ENCODE measurements around the gene C2CD2L.
"Not testable (repeated sequence)": the region's sequence is repeated elsewhere in the genome, so short reads cannot be mapped to it uniquely, and the experiment has no call there.

Gene C2CD2L

DNA sequence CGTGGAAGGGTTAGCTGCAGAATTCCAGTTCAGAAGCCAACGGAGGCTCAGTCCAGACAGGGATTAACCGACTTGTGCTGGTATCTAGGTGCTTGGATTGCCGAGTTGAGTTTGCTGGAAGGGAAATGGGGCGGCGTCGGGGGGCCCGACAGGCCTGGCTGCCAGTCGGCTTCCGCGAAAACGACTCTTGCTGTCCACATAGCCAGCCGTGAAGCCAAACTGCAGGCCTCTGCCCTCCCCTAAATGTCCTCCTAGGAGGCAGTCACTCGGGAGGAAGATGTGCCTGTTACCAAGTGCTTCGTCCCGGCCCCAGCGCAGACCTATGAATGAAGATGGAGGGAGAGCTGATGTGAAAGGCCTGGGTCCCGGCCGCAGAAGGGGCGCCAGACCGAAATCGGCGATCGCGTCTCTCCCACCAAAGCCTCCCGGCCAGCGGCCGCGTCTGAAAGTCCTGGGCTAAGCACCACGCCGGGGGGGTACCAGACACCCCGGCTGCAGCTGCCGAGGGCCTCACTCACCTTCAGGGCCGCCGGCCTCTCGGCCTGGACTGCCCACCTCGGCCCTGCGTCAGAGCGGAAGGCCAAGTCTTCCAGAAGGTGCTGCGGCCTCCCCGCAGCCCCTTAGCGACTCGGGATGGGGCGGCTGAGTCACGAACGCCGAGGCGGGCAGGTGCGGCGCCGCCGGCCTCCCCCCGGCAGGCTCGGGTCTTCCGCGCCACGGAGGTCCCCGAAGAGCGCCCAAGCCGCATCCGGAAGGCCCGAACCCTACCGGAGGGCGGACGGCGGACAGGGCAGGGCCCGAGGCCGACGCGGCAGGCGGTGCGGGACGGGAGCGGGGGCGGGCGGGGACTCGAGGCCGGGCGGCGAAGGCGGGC is 13.0 kb upstream of the C2CD2L start:
- DNase-seq (ENCODE audit: low spot score) = no peak

DNA sequence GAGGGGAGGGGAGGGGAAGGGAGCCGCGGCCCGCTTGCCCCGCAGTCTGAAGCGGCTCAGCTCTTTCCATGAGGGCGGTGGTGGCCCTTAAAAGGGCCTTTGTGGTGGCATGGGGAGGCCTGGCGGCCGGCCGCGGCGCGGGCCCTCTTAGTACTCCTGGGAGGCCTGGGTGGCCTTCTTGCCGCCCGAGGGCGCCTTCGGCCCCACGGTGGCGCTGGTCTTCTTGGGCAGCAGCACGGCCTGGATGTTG is 12.4 kb upstream of the C2CD2L start:
- peak; percentile 82 for DNase-seq (ENCODE audit: low spot score)

DNA sequence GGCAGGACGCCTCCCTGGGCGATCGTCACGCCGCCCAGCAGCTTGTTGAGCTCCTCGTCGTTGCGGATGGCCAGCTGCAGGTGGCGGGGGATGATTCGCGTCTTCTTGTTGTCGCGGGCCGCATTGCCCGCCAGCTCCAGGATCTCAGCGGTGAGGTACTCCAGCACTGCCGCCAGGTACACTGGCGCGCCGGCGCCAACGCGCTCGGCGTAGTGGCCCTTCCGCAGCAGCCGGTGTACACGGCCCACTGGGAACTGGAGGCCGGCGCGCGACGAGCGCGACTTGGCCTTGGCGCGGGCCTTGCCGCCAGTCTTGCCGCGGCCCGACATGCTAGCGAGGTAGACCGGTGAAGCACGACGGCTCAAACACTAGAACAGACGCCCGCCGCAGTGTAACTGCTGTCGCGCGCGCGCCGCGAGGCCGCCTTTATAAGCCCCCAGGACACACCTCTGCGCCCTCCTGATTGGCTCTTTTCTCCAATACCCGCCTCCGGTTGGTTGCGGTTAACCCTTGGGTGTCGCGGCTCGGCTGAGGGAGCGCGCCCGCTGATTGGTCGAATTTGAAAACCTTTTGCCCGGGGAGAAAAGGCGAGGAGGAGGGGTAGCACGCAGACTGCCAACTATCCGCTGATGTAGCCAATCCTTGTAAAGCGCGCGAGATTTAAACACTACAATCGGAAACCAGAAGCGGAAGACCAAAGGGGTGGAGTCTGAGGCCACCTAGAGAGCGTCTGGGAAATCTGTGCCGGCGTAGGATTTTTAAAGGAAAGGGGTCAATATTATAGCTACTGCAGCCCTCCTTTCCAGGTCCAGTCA is 11.9 kb upstream of the C2CD2L start:
- DNase-seq (ENCODE audit: low spot score) = peak; percentile 100

DNA sequence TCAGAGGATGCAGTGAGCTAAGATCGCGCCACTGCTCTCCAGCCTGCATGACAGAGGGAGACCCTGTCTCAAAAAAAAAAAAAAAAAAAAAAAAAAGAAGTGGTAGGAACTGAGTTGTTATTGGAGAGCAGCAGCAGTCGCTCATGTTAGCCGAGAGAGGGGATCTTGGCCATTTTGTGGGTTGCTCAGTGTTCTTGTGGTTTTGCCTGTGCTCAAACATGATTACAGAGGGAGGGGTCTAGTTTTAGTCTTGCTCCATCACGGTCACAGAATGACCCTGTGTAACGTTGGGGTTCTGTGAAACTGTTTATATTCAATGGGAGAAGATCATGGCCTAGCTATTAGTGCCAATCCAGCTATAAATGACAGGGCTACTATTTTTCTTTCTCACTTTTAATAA is 7.4 kb upstream of the C2CD2L start:
- no peak for DNase-seq (ENCODE audit: low spot score)

DNA sequence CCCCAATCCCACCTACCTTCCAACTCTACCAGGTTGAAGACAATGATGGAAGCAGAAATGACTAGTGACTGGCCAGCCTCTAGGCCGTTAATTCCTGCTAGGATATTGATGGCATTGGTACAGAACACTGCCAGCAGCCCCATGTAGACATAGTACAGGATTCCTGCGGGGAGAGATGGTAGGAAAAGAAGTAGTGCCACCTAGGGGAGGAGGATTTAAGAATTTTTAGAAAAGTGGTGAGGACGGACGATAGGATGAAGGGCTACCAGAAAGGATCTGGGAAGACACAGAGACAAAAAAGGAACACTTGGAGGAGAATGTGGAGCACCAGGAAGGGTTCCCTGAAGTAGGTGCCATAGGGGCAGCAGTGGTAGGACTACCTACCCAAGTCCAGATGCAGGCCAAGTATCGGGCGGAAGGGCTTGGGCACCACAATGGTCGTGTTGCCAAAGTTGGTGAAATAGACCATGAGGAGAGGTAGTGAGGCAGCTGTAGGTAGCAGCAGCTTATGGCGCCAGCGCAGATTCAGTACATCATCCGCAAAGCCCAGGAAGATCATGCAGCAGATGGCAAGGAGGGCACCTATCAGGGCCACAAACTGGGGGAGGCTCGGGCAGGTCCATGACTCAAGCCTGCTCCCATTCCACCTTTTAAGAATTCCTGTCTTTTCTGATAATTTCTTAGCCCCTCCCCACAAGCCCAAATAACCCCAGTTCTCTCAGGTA is 6.7 kb upstream of the C2CD2L start:
- DNase-seq (ENCODE audit: low spot score) = peak; percentile 49

DNA sequence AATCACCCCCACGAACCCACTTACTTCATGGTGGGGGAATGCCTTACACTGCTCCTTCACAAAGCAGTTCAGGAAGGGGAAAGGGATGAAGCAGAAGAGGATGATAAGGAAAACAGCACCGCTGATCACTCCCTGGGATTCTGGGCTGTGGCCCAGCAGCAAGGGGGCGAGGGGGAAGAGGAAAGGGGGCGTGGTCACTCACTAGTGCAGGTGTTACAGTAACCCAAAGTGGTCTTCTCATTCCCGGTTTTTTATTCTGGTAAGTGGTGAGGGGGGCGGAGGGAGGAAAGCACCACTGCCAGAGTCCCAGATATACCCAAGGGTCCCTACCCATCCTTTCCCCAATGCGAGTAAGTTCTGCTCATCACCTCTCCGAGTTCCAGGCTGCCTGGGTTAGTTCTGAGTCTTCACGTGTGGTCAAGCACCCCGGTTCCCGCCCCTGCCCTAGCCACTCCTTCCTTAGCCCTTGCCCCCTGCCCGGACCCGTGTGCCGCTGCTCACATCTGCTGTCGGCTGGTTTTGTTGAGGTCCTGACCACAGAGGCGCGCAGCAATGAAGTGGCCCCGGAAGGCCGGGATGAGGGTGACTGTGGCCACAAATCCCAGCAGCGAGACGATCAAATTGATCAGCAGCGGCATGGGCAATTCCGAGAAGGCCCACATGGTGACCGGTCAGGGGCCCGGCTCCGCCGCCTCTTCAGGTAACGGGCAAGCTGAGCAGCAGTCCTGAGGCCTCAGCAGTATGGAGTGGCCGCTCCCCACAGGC is 6.0 kb upstream of the C2CD2L start:
- no peak for DNase-seq (ENCODE audit: low spot score)

DNA sequence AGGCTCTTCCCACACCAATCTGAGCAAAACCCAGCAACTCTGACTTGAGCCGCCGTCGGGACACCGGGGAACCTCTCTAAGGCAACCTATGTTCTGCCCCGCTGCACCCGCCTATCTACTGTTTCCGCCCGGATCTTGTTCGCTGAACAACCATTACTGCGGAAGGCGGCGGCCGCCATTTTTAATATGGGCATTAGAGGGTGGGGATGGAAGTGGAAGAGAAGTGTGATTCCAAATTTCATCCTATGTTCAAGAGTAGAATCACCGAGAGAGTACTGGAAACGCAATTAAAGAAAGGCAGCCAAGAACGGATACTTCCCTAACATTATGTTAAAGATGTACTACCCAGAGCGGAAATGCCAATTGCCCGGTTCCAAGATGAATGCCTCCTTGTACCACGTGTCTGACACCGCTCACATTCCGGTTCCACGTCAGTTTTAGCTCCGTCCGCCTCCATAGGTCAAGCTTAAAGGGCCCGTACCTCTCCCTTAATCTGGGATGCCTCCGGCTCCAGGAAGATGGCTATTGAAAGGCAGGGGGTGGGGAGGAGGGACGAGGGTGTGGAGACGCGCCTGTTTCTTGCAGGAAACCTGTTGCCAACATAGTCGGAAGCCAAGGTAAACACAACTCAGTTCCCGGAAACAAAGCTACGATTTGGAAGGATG is 5.3 kb upstream of the C2CD2L start, which contains the start of gene DPAGT1:
DPAGT1 (minus strand) TSS at position 95 of the 665 bp plus-strand sequence. CDS start 198 bp downstream, outside the sequence.
- peak; percentile 99 for DNase-seq (ENCODE audit: low spot score)

DNA sequence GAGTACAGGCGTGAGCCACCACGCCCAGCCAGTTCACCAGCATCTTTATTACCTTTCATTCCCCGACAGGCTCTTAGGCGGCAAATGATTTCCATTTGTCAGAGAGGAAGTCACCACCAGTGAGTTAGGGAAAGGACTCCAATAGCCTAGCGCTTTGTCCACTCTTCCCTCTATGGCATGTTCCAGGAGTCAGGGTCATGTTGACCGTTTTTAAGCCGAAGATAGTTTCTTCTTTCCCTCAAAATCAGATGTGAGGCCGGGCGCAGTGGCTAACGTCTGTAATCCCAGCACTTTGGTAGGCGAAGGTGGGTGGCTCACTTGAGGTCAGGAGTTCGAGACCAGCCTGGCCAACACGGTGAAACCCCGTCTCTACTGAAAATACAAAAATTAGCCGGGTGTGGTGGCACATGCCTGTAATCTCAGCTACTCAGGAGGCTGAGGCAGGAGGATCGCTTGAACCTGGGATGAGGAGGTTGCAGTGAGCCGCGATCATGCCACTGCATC is 3.9 kb upstream of the C2CD2L start:
- not testable (repeated sequence) for DNase-seq (ENCODE audit: low spot score)

DNA sequence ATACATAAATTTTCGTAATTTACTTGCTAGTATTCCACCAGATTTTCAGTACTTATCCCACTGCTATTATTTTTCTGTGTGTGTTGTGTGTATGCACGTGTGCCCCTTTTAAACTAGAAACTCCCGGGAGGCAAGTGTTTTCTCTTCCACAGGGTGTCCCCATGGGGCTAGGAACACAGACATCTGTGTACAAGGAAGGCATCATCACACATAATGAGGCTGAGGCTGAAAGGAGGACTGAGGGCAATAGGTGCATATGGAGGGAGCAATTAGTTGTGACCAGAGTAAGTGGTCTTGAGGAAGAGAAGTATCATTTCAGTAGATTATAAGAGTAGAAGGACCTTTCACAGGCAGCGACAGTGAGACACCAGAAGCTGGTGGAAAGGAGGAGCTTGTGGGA is 3.4 kb upstream of the C2CD2L start:
- DNase-seq (ENCODE audit: low spot score) = no peak

DNA sequence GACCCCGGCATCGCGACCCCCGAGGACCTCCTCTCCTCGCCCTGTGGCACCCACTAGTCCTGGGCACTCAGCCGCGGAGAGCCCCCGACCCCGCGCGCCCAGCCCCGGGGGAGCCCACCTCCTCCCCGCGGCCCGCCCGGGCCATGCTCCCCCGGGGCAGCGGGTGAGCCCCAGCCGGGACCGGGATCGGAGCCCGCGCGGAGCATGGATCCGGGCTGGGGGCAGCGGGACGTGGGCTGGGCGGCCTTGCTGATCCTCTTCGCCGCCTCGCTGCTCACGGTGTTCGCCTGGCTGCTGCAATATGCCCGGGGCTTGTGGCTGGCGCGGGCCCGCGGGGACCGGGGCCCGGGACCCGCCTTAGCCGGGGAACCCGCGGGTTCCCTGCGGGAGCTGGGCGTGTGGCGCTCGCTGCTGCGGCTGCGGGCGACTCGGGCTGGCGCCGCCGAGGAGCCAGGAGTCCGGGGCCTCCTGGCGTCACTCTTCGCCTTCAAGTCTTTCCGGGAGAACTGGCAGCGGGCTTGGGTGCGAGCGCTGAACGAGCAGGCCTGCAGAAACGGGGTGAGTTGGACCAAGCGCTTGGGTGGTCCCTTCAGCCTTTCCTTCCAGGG is 498 bp downstream of the C2CD2L start:
- peak; percentile 13 for DNase-seq (ENCODE audit: low spot score)

DNA sequence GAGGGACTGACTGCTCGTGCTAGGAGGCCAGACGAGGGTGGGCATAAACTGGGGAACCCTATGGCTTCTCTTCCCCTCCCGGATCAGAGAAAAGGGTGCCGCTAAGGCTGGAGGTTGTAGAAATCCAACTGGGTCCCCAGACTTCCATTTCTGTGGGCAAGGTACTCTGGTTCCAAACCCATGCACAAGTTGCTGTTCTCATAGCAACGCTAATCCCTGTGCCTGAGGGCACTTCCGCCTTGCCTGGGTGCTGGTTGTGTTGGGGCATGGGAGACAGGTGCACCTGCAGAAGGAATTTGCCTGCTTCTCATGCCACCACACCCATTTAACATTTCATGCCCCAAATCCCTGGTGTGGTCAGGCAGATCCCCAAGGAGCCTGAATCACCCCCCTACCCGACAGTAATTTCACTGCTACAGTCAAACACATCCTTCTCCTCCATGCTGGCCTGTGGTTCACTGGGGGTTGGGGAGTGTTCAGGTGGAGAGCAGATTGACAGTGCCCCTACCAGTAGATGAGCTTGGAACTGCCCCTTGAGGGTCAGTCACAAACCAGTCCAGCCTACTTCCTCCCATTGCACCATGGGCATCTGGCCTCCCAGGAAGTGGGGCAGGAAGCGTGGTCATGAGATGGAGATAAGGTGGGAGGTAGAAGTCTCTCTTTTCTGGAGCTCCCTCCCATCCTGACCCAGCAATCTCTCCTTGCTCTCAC is 1.2 kb downstream of the C2CD2L start:
- peak; percentile 38 for DNase-seq (ENCODE audit: low spot score)

DNA sequence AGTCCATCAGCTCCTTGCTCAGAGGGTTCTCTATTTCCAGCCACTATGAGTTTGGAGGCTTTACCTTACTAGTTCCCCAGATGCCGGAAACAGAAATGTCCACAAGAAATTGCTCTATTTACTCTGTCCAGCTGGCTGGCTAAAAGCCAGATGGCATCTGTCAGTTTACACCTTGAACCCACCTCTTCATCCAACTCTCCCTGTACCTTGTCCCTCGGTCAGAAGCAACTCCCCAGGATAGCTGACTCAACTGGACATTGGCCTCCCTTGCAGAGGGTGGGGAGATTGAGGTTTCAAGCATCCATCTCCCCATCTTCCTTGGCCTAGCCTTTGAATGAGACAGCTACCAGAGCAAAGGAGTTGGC is 1.7 kb downstream of the C2CD2L start:
- no peak for DNase-seq (ENCODE audit: low spot score)

DNA sequence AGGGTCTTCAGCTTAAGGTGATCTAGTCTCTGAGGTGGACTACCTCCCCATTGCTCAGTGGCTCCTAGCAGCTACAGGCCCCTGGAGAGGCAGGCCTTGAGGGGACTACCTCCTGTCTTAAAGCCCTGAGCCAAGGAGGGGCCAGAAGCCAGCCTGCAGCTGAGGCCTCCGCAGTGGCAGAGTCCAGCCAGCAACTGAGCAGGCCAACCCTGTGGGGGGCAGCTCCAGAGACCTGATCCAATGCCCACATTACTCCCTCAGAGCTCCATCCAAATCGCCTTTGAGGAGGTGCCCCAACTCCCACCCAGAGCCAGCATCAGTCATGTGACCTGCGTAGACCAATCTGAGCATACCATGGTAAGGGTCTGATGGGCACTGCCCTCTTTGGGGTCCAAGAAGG is 2.7 kb downstream of the C2CD2L start:
- DNase-seq (ENCODE audit: low spot score) = no peak

DNA sequence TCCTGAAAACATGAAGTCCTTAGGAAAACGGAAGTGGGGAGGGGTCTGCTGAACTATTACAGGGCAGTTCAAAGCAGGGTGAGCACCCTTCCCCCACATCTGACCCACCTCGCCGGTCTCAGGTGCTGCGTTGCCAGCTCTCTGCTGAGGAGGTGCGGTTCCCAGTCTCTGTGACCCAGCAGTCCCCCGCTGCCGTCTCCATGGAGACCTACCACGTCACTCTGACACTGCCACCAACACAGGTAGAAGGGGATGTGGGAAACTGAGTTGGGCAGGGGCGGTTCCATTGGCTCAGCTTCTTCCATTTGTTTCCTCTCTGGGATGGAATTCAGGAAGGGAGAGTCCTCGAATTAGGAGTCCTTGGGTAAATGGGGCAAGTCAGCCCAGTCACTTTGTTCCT is 3.3 kb downstream of the C2CD2L start:
- no peak for DNase-seq (ENCODE audit: low spot score)

DNA sequence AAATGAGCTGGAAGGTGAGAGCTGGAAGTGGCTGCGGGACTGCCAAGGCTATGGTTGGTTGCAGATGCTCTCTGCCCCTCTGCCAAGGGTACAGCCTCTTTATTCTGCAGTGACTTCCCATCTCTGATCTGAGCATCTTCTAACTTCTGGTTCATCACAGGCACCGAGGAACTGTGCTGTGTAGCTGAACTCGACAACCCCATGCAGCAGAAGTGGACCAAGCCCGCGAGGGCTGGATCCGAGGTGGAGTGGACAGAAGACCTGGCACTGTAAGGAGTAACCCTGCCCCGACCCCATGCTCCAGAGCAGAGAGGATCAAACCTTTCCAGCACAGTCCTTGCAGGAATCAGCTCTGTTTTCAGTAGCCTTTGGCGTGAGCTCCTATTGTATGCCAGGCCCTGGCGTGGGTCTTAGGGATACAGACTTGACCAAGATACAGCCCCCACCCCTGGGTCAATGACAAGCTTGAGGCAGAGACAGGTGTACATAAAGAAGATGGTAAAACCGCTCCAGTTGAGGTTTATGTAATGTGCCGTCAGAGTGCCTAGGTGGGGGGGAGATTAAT is 4.3 kb downstream of the C2CD2L start:
- DNase-seq (ENCODE audit: low spot score) = no peak

DNA sequence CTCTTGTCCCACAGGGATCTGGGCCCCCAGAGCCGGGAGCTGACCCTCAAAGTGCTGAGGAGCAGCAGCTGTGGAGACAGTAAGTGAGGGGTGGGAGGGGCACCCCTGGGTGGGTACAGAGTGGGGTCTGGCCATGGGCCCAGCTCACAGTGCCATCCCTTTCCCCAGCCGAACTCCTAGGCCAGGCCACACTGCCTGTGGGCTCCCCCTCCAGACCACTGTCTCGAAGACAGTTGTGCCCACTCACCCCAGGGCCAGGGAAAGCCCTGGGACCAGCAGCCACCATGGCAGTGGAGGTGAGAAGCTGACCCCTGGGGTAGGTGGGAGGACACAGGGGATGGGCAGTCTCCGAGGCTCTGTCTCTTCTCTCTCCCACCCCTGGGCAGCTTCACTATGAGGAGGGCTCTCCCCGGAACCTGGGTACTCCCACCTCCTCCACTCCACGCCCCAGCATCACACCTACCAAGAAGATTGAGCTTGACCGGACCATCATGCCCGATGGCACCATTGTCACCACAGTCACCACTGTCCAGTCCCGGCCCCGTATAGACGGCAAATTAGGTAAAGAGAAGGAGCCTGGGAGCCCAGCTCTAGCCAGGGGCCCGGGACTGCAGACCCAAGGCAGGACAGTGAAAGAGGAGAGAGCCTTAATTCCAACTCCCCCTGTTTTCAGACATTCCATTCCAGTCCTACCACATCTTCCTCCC is 5.3 kb downstream of the C2CD2L start:
- no peak for DNase-seq (ENCODE audit: low spot score)

DNA sequence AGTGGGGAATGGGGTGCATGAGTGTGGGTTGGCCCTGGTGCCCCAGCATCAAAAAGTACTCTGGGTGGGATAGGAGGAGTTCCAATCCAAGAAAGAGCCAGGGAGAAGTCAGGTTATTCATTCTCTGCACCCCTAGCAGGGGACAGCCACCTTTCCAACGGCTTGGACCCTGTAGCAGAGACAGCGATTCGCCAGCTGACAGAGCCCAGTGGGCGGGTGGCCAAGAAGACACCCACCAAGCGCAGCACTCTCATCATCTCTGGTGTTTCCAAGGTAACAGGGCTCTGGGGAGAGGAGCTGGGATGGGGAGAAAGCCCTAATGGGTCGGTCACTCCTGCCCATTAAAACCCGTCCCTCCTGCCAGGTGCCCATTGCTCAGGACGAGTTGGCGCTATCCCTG is 6.6 kb downstream of the C2CD2L start:
- no peak for DNase-seq (ENCODE audit: low spot score)

DNA sequence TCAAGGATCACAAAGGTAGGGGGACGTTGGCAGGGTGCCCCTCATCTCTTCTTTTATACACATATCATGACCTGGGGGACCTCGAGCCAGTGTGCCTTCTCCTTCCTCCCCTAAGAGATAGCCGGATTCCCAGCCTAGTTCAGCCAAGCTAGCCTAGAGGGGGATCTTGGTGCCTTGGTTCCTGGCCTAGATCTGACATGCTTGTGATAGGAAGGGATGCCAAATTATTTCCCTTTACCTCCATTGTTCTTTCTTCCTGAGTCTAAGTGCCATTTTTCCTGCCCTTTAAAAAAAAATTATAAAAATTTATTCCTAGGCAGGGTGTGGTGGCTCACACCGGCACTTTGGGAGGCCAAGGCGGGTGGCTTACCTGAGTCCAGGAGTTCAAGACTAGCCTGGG is 7.2 kb downstream of the C2CD2L start:
- no peak for DNase-seq (ENCODE audit: low spot score)

All from cerebellar cortex (tissue), 1 donor.